ENCODE measurements around the gene KIF12.
"Not testable (repeated sequence)": the region's sequence is repeated elsewhere in the genome, so short reads cannot be mapped to it uniquely, and the experiment has no call there.

Gene KIF12

DNA sequence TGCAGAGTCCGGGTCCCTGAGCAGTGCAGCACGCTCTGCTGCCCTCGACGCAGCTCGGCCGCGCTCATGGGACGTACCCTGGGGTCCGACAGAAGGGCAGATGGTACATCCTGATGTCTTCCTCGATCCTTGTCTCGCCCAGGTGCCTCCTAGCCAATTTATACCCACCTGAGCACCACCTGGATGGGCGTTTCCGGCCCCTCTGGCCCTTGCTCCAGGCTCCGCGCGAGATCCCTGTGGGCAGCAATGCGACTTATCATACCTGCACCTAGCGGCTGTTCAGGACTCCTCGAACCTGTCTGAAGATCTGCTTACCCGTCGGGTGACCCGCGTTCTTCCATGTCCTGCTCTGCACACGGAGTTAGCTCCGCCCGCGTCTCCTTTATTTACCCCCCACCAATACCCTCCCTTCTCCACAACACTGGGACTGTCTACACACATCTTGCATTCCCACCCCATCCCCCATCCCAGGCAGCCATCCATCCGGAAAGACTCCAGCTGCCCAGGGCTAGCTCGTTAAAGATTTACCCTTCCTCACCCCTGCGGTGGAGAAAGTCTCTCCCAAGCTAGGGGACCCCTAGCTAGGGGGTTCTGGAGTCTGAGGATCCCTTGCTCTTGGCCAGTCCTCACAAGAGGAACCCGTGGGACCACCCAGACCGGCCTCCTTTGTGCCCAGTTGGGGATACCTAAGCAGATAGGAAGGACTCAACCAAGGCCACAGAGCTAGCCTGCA is at the start of gene KIF12:
Gene KIF12, minus strand, starts transcription at position 357 of the 733 bp plus-strand sequence. Its CDS starts 16 bp downstream, at position 341.
- DNase-seq (ENCODE audit: low spot score): no peak

DNA sequence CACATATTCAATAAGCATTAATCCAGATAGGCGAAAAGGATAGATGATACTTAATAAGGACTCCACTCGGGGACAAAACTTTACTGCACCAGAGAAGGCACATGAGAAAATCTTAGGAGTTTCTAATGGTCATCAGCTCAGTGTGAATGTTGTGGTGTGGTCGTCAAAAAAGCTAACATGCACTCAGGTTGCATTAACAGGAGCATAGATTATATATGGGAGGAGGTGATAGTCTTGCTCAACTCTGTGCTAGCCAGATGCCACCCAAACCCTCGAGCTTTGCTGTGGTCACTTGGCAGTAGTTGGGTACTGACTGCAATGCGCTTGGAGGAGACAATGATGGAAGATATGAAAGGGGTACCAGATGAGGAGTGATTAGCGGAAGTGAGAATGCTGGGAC is 47.6 kb upstream of the KIF12 start:
- no peak for DNase-seq (ENCODE audit: low spot score)

DNA sequence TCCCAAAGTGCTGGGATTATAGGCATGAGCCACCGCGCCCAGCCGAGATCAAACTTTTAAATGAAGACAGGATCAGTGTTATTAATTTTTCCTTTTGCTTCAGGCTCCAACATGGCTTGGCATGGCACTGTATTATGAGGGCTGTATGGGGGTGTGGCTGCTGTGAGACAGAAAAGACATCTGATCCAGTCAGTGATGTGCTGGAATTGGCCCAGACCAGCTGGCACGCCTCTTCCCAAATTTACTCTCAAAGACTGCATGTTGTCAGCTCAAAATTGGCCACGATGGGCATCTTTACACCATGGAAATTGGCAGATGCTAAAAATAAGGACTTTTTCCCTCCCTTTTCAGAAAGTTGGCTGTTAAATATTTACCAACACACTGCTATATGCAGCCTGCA is 44.1 kb upstream of the KIF12 start:
- DNase-seq (ENCODE audit: low spot score): no peak

DNA sequence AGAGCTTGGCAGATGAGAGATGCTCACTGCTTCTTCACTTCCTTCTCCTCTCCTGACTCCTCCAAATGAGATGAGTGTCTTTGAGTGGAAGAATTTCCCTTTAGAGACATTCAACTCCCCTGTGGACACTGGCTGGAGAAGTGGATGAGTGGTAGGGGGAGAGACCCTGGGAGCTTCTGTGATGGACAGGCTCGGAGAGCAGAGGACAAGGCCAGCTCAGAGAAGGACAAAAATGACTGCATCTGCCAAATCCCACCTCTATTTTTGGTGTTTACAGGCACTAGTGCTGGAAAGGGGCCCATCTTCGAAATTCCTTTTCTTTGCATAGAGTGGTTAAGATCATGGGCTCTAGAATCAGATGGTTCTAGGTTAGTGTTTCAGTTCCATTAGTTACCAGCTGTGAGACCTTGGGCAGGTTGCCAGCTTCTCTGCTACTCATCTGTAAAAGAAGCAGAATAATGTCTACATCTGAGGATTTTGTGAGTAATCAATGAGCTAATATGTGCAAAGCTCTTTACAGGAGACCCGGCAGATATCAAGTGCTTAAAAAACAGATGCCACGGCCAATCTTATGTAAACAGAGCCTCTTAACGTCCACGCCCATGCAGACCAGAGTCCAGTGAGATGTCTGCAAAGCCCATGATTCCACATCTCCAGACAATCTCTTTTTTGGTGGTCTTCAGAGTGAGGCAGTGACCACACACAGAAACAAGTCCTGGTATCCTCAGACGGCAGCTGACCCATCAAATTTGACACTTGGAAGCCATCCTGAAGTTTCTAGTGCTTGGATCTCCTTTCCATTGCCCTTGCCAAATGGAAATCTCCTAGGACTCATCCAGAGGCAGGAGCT is 42.7 kb upstream of the KIF12 start:
- DNase-seq (ENCODE audit: low spot score): no peak

DNA sequence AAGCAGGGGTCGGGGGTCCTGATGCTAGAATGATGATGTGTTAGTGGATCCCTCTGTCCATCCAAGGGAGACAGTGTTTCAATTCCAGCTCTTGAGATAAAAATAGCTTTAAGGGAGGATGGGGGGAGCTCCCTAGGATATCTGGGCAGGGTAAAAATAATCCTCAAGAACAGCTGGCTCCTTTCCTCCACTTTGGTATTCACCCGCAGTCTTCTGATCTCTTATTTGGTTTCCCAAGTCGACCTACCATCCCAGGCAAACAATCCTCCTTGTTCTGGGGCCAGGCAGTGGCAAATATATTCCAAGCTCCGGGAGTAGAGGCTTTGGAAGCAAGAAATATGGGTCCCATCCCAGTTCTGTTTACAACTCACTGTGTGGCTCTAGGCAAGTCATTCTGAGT is 41.8 kb upstream of the KIF12 start:
- DNase-seq (ENCODE audit: low spot score): no peak

DNA sequence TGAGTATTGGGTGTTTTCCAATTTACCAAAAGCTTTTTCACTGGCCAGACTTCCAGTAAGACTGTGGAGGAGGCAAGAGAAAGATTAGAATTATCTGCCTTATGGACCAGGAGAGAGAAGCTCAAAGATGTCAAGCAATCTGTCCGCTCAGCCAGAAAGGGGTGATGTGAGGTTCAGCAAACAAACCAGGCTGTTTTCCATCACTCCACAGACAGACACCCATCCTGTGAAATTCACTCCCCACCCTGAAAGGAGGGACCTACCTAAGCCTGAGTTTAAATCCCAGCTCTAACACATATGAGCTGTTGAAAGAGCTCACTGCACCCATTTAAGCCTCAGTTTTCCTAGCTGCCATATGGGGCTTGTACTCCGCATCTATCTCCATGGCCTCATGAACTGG is 41.3 kb upstream of the KIF12 start:
- no peak for DNase-seq (ENCODE audit: low spot score)

DNA sequence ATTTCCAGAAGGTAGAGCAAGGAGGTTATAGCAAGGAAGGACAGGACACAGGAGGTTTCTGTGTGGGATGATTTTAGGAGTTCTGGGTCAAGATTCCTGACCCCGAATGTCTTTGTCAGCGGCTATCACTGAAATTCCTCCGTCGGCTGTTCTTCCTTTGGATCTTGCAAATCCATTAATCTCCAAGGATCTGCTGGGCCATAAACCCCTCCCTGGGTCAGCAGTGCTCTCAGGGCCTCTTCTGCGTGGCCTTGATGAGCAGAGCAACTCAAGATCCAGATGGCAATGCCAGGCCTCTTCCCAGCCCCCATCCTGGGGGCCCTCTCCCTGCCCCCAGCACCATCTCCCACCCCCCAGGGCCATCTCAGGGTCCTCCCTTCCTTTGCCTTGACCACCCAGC is 40.0 kb upstream of the KIF12 start:
- DNase-seq (ENCODE audit: low spot score): no peak

DNA sequence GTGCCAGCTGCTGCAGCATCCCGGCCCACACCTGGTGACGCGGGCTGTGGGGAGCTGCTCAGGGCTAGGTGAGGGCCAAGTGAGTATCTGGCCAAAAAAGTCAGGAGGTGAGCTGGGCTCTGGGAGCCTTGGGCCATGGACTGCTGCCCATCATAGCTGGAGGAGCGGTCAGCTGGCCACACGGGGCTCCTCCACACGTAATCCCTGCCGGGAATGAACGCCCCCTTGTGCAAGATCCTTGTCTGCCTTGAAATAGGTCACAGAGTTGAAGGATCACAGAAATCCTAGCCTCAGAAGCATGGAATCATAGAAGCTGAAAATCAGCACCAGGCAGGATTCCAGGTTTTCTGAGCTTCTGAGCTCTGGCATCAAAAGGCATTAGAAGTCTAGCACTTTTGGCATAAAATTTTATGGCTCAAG is 39.5 kb upstream of the KIF12 start:
- DNase-seq (ENCODE audit: low spot score): no peak

DNA sequence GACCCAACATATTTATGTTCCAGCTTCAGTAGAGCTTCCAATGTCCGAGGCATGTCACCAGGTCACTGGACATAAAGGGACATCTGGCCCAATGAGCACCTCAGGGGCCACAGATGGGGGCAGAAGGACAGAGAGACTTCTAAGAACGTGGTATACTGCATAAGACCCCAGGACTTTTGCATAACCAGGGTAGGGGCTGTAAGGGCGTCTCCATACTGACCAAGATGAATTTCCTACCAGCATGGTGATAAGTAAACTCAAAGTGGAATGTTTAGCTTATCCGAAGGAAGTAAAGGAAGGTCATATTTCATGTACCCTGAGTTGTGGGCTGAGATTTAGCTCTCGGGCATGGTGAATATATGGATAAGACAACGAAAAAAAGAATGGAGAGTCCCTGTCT is 38.7 kb upstream of the KIF12 start:
- no peak for DNase-seq (ENCODE audit: low spot score)

DNA sequence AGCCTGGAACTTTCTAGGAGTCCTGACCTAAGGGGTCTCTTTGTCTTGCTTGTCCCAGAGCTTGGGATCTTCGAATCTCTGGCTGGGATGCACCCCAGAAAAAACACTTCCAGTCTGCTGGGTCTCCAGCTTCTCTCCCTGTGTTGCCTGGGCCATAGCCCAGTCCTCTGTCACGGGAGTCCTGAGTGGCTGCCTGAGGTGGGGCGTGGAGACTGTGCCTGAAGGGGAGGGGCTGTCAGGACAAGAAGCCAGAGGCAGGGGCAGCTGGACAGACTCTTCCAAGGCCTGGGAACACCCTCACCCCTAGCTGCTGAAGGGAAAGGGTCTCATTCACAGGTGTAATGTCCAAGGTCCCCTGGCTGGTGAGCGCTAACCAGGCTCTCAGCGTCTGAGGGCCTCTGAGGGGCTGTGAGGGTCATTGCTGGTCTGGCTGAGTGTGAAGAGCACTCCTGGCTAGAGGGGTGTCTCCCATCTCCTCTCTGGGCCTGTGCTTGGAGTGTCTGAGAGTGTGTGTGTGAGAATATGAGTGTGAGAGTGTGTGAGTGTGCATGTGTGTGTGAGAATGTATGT is 35.8 kb upstream of the KIF12 start:
- DNase-seq (ENCODE audit: low spot score): no peak

DNA sequence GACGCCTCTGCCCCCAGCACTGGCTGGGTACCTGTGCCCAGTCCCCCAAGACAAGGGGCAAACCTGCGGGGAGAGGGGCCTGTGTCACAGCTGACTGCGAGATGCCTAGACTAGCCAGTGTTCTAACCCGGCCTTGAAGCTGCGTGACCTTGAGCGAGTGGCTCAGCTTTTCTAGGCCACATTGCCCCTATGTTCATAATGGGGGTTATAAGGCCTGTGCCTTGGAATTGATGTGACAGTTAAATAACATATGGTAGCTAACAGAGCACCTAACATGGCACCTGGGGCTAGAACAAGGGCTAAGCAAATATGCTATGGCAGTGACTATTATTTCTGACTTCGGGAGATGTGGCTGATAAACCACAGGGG is 33.4 kb upstream of the KIF12 start:
- DNase-seq (ENCODE audit: low spot score): no peak

DNA sequence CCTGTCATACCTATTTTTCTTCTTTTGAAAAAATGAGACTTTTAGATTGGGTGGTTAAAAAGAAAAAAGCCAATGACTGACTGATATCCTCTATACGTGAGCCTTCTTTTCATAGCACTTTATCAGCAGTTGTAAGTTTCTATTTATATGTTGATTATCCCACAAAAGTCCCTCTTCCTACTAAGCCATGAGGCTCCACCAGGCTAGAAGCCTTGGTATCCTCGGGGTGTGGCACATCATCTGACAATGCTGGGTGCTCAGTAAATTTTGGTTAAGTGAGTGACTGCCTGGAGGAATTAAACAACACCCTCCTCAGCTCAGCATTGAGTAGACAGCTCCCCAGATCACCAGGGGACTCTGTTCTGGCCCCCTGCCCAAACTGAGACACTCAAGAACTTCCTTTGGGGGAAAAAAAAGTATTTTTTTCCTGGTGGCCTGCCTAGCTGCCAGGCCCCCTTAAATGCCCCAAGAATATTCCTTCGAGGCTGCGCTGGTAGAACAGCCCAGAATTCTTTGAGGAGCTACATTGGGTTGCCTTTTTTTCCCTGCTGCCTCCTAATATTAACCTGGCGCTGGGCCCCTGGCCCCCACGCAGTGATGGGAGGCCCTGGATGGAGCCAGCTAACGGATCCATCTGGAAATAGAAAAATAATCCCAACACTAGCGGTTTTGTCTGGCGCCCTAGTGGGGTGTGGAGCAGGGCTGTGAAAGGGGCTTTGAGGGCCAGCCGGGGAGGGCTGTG is 32.9 kb upstream of the KIF12 start:
- no peak for DNase-seq (ENCODE audit: low spot score)

DNA sequence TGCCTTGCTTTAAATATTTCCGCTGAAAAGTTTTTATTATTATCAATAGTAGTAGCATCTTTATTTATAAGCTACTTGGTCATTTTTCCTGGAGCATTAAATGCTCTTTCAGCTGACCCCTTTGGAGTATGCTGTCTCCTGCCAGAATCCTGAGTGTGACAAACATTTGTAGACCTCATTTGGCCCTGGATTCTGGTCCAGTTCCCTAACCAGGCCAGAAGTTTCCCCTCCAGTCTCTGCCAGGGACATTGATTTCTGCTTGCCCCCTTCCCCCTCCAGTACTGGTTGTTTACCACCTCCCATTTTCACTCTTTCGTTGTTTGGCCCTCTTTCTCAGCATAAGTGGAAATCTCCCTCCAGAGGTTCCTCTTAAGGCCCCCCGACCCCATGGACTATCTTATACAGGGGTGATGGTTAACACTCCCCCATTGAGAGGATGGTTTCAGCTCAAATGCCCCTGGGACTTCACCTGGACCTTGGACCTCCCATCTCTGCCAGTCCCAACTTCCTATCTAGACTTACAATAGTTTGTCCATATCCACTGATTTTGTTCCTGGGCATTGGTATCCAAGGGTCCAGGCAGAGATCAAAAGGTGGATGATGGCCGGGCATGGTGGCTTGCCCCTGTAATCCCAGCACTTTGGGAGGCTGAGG is 31.7 kb upstream of the KIF12 start:
- DNase-seq (ENCODE audit: low spot score): no peak

DNA sequence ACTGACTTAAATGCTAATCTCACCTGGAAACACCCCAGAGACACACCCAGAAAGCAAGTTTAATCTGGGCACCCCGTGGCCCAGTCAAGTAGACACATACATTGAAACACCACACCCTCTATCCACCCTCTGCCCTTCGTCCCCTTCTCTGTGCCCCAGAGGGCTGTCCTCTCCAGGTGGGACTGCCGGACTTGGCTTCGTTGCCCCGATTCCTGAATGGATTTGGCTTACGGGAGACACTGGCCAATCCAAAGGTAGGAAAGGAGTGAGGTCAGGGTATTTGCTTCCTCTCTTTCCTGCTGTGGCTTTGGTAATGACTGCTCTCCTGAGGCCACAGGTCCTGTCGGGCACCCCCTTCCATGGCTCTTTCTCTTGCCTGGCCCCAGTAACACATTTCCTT is 31.0 kb upstream of the KIF12 start:
- DNase-seq (ENCODE audit: low spot score): no peak

DNA sequence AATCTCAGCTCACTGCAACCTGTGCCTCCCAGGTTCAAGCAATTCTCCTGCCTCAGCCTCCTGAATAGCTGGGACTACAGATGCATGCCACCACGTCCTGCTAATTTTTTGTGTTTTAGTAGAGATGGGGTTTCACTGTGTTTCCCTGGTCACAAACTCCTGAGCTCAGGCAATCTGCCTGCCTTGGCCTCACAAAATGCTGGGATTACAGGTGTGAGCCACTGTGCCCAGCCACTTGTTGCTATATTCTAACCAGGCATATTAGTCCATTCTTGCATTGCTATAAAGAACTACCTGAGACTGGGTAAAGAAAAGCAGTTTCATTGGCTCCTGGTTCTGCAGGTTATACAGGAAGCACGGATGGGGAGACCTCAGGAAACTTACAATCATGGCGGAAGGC is 29.7 kb upstream of the KIF12 start:
- DNase-seq (ENCODE audit: low spot score): not testable (repeated sequence)

DNA sequence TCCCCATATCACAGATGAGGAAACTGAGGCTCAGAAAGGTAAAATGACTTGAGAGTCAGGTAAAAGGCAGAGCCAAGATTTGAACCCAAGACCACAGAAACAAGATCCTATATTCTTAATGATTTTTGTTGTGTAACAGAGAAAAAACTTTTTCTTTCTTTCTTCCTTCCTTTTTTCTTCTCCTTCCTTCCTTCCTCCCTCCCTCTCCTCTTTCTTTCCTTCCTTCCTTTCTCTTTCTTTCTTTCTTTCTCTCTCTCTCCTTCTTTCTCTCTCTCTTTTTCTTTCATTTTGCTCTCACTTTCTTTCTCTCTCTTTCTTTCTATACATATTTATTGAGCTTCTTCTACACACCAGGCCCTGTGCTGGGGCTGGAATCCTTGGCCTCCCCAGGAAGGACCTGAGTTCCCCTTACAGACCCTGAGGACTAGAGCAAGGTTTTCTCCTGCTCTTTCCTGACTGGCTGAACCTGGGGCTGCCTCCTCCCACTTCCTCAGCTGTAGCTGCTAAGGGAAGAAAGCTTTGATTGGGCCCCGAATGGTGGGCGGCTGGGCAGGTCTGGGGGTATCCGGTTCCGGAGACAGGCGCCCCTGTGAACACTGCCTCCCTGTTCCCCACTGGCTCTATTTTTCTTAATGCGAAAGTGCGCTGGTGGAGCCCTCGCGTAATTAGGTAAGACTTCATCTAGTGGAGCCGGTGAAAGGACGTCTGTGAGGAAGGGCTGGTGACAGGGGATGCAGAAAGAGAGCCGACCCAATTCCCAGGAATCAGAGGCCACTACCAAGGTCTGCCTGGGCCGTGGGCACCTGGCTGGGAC is 27.4 kb upstream of the KIF12 start:
- no peak for DNase-seq (ENCODE audit: low spot score)

DNA sequence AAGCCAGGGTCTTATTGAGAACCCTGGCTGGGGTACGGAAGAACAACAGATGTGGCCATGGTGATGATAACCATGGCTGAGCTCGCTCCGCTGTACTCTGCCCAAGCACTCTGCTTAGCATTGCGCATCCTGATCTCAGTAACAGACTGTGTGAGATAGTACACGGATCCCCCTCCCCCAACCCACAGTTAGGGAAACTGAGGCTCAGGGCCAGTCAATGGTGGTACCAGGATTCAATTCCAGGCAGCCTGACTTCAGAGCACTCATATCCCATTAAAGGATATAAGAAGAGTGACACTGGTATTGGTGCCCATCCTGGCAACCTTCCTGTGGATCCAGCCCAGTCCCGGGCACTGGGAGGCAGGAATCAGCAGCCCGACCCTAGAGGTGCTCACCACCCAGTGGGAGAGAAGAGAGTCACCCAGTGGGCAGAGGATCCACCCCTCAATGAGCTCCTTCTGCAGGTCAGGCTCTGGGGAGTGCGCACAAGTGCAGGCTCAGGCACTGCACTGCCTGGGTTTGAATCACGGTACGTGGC is 26.5 kb upstream of the KIF12 start:
- DNase-seq (ENCODE audit: low spot score): no peak

DNA sequence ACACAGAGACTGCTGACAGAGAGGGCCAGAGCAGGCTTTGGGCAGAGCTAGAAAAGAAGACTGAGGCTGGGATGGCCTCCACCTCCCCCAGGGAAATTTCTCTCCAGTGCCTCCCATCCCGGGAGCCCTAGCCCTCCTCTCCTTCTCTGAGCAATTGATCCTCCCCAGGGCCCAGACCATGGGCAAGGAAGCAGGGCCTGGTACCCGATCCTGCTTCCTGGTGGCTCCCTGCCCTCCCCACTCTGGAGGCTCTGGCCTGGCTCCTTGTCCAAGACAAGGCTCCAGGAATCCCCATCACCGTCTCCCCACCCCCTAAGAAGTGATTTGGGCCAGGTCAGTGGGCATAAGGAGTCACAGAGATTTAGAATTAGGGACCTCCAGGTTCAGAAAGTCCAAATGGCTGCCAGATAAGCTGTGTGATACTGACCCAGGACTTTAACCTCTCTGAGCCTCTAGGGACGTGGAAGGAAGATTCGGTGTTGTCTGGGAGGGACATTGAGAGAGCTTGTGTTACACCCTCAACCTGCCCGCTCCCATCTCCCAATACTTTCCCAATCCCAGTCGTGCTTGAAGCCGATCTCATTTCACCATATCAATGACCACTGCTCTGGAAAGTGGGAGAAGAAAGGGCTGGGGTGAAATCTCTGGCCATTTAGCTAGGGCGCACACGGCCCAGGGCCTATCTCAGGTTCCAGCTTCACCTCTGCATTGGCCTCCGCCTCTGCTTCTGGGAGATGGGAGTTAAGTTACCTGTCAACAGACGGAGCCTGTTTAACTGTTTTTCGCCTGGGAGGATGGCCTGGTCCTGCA is 25.8 kb upstream of the KIF12 start:
- DNase-seq (ENCODE audit: low spot score): no peak

DNA sequence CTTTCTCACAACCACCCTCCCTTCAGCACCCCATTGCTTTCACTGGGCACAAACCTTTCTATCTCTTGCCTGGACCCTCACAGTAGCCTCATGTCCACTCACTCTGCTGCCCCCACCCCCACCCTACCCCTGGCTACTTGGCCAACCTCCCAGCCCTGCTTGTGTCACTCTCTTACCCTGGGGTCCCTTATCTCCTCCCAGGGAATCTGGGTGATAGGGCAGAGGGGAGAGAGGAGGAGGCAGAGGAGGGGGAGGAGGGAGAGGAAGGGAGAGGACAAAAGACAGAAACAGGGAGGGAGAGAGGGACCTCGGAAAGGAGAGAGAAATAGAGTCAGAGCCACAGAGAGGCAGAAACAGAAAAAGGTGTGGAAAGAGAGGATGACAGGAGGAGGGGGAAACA is 25.0 kb upstream of the KIF12 start:
- no peak for DNase-seq (ENCODE audit: low spot score)
